GM10248 (cell line): ENCODE data around the gene EMP1.

Experiments used
- CTCF ChIA-PET: fragments of 300-600 bp; sonication (Branson Sonifier 250); formaldehyde crosslinking; extraction: SDS; loops from one replicate; lab custom pipeline; 2021; ENCODE audit warnings: antibody characterized with exemption; lab: Yijun Ruan, JAX
- POLR2A ChIA-PET: fragments of 350-650 bp; sonication (Branson Sonifier 250); formaldehyde crosslinking; extraction: SDS; loops from one replicate; lab custom pipeline; 2020; ENCODE audit warnings: antibody characterized with exemption; lab: Yijun Ruan, JAX
- DNase-seq: peaks from one replicate; pipeline ENCODE4 v3.0.0; 2012; ENCODE audit errors: extremely low spot score
- CTCF ChIP-seq: IDR thresholded peaks from 2 replicates; pipeline ENCODE4 v1.5.1; 2012; ENCODE audit warnings: mild to moderate bottlenecking, low read depth; ENCODE audit errors: extremely low read depth, missing control alignments, control extremely low read depth

EMP1 gene

GRCh38 chr12:13230500-13230899 lies 34.0 kb downstream of the EMP1 start:
- TF ChIP-seq CTCF, result no peak
- ChIA-PET POLR2A (no interaction called here), CTCF (no interaction called here)
- no peak for DNase-seq

GRCh38 chr12:13233830-13234641 lies 37.5 kb downstream of the EMP1 start:
- peak; percentile 53 for TF ChIP-seq CTCF
- CTCF ChIA-PET, result interaction anchor here (1.2 to 4.3 kb wide), 4 partner anchors 15 to 44 kb away, joined by 3 to 23 read pairs (median 6); no protein-coding TSS in a partner anchor
- peak; percentile 34 for DNase-seq
- POLR2A ChIA-PET, result no interaction called here

- TF ChIP-seq CTCF, result no peak
- ChIA-PET CTCF (interaction anchor here (1.9 to 4.3 kb wide), 2 partner anchors 18 to 27 kb away, joined by 6 to 23 read pairs; no protein-coding TSS in a partner anchor), POLR2A (no interaction called here)
- DNase-seq, result no peak
Measured at GRCh38 chr12:13238204-13238603, 41.7 kb downstream of the EMP1 start.

GRCh38 chr12:13241833-13242488 lies 45.4 kb downstream of the EMP1 start:
- POLR2A ChIA-PET, result no interaction called here
- CTCF ChIA-PET, result no interaction called here
- TF ChIP-seq CTCF, result no peak
- no peak for DNase-seq

GRCh38 chr12:13242936-13243335 lies 46.4 kb downstream of the EMP1 start:
- ChIA-PET CTCF (no interaction called here), POLR2A (no interaction called here)
- no peak for TF ChIP-seq CTCF
- no peak for DNase-seq

- DNase-seq, result no peak
- ChIA-PET CTCF (interaction anchor here (4.6 kb wide), 1 partner anchor 12 kb away, joined by 41 read pairs; no protein-coding TSS in a partner anchor), POLR2A (no interaction called here)
- TF ChIP-seq CTCF, result no peak
Measured at GRCh38 chr12:13243516-13244070, 47.1 kb downstream of the EMP1 start.
